Cerebellar nuclear complex (tissue), 1 donor: Measurements from ENCODE around the gene OR2S2.

ENCODE experiments used
- DNase-seq, 2 experiments: peaks; one replicate each; lab custom pipeline; 2025; lab: John Stamatoyannopoulos, UW

Gene OR2S2

DNA sequence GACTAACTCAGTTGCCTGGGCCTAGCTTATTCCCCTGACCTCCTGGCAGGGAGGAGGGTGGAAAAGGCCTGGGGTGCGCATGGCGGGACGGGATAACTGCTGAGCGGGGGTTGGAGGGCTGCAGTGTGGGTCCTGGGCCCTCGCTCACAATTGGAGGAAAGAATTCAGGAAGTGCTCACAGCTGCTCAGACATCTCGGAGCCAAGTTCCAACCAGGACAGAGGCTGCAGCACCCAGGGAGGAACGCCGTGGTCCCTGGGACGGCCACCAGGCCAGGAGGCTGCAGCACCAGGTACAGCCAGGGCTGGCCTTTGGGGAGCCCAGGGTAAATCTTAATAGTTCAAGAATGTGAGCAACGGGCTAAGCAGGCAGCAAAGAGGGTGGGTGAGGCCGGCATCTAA is 48.7 kb downstream of the OR2S2 start, which contains the start of gene SPAAR:
SPAAR (plus strand) TSS at position 217 of the 400 bp plus-strand sequence. CDS start 974 bp downstream, outside the sequence.
- DNase-seq = no peak

DNA sequence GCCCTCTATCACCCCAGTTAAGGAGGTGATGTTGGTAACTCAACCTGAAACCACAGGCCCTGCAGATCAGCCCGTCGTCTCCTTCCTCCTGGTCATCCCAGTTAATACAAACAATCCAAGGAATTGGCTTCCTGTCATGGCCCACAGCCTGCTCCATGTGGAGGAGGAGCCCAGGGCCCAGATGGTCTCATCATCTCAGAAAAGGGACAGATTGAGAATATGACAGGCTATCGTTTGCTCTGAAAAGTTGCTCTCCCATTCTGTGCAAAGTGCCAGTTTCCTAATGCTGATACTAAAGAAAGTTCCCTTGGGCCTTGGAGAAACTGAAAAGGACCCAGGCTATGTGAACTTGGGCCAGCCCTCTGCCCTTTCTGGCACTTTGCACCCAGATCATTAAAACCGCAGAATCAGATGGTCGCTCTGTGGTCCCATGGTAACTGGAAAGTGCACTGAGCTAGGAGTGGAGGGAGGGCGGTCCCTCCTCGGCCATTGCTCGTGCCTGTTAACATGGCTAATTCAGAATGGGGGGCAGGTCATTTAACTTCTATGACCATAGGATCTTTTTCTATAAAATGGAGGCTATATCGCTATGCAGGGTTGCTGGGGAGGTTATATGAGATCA is 49.3 kb downstream of the OR2S2 start:
- peak; percentile 74 to 84 for DNase-seq

DNA sequence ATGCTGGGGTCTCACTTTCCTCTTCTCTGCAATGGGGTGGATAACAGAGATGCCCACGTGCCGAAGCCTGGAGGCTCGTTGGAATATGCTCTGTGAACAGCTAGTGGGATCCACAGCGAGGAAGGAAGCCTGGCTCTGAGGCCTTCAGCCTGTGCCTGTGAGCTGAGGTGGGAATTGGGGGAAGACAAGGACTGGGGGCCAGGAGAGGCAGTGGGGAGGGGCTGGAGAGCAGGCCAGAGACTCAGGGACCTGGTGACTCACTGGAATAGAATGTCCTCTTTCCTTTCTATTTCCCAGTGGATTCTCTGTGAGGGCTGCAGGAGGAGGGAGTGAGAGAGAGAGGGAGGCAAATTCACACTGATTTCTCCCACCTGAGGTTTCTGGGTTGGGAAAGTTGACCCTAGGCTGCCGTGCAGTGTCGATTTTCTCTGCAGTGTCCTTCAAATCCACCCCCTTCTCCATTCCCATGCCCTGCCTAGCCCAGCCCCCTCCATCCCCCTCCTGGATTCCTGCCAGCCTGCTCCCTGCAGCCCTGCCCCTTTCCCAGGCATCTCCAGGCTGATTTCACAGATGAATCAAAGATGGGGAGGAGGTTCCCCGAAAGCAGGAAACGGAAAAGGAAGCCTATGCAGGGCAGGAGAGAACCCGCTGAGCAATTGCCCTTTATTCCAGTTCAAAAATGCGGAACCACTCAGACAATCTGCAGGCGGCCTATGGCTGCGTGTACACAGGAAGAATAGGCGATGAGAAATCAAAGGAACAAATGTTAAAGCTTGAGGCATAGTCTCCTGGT is 50.0 kb downstream of the OR2S2 start:
- no peak for DNase-seq
